Skeletal muscle cell (primary cell): ENCODE measurements around the gene TPRN.

ENCODE experiments used
- DNase-seq: peaks from one replicate; pipeline ENCODE4 v3.0.0-alpha.2; 2010; ENCODE audit warnings: low read depth
- H3K4me3 ChIP-seq: 2 replicates; pipeline ENCODE4 v1.5.1; 2011; ENCODE audit warnings: low read depth, mild to moderate bottlenecking, control low read depth, low read length, moderate library complexity

TPRN gene

DNA sequence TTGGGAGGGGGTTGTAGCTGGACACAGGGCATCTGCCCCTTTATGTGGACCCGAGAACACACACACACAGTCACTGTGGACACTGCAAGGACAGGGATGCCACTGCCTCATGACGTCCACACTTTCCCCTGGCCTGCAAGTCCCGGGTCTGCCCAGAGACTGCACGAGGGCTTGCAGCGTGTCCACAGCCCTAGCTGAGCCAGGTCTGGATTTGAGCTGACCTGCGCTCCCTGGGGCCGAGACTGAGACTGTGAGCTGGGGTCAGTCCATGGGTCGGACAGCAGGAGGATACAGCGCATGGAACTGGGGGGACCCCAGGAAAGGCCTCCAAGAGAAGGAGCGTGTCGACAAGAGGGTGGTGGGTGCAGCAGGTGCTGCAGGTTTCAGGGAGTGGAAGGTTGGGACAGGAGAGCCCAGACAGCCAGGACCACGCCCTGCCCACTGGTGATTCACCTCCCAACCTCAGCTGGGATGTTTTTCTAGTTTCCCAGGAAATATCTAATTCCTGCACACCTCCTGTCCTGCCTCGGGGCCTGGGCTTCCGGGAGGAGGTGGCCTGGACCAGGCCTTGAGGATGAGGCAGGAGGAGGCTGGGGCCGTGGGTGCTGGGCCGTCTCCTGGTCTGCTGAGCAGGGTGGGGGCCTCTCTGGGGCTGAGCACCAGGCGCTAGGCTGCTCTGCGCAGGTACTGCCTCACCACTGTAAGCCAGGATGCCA is 26.0 kb upstream of the TPRN start:
- H3K4me3 ChIP-seq = no peak overlapping the region
- no peak for DNase-seq

DNA sequence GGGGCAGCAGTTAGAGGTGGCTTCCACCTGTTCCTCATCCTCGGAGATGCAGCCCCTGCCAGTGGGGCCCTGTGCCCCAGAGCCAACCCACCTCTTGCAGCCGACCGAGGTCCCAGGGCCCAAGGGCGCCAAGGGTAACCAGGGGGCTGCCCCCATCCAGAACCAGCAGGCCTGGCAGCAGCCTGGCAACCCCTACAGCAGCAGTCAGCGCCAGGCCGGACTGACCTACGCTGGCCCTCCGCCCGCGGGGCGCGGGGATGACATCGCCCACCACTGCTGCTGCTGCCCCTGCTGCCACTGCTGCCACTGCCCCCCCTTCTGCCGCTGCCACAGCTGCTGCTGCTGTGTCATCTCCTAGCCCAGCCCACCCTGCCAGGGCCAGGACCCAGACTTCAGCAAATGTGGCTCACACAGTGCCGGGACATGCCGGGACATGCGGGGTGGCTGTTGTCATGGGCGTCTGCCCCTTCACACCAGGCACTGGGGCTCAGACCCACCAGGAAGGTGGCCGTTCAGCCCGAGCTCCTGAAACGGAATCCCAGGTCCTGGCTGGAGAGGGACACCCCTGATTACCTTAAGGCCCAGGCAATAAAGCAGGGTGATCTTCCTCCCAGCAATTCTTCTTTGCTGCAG is 25.3 kb upstream of the TPRN start:
- H3K4me3 ChIP-seq = no peak overlapping the region
- no peak for DNase-seq

DNA sequence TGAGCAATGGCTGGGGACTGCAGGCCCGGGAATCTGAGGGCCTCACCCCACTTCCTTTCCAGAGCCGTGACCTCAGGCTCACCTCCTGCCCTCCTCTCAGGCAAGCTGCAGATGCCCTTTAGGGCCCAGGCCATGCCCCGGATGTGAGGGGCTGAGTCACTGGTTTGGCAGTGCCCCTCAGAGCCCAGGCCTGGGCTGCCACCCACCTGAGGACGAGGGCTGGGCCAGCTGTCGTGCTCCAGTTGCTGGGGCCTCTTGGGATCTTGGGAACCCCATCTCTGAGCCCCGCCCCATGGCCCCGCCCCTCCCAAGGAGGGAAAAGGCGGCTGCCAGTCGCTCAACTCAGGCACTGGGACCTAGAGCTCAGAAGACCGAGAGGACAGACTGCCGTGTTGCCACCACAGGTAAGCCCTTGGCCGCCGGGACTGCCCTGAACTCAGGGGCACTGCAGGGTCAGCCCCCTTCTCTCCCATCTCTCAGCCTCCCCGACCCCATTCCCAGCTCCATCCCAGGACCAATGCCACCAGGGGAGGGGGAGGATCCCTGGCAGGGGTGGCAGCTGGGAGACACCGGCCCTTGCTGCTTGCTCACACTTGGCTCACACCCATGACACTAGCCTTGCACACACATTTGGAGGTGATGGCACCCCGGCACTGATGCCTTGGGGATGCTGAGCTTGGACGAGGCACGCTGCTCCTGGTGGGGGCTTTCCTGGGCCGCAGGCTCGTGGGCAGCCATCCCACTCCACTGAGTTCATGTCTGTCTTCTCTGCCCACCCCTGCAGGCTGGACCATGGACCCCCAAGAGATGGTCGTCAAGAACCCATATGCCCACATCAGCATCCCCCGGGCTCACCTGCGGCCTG is 24.5 kb upstream of the TPRN start, which contains the start of gene CYSRT1:
Gene CYSRT1 (plus strand): TSS at position 345 of the 865 bp plus-strand sequence. CDS start 448 bp downstream, at position 793.
- H3K4me3 ChIP-seq = peak within 1 kb of the TSS; percentile 73
- DNase-seq = no peak

DNA sequence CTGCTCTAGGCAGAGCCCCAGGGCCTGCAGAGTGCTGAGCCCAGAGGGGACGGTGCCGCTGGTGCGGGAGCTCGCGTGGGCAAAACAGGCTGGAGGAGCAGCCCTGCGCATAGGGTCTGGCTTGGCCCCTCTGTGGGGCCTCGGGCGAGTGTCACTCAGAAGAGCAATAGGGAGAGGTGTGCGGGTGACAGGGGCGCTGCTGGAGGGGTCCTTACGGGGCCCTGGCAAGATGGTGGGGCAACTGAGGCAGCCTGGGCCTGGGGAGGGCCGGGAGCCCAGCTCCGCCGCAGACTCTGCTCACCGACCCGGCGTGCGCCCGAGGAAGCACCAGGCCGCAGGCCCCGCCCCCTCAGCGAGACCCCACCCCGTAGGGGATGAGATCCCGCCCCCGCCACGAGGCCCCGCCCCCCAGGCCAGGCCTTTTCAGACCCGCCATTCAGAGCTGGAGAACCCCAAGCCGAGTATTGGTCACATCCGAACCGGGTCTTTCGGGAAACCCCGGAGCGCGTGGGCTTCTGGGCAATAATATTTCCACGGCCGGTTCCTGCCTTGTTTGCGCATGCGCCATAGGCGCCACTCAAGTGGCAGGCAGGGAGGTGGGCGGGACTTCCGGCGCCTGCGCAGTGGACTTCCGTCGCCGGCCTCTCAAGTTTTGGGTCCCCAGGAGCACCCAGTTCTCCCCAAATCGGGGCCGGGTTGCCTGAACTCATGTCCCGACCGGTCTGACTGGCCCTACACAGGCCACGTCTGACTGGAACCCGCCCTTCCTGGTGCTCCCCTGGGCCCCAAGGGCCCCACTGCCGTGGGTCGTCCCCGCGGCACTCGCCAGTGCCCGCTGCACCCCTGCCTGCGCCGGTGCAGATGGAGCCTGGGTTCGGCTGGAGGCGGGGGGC is 22.8 kb upstream of the TPRN start:
- peak; percentile 88 for DNase-seq
- peak overlapping the region; percentile 73 for H3K4me3 ChIP-seq

DNA sequence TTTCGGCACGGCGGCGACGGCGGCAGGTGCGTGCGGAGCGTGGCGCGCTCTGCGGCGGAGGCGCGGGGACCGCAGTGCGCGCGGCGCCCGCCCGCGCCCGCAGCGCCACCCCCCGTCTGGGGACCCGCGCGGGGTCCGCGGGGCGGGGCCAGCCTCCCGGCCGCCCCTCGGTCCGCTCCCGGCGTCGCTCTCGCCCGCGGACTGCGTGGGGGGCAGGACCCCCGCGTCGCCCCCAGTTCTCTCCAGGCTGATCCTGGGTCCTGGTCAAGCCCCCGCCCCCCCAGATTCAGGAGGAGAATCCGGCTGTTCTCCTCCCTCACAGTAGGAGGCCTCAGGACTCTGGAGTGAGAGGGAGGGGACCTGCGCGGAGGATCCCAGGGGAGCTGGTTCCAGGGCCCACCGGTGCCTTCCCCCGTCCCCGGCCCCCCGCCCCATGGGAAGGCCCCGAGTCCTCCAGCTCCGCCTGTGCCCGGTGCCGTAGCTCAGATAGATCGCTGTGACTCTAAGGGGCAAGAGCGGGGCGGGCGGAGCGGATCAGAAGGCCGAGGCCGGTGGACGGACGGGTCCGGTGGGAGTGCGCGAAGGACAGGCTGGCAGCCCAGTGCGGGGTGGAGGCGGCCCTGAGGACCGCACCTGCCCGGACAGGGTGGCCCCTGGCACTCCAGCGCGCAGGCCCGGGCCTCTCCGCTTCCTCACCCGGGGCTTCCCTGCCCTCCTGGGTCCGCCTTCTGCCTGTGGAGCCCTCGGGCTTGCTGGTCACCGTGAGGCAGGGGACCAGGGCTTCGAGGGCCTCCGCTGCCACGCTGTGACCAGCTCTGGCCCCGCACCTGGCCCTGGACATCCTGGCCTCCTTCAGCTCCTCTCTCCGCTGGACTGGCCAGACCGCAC is 21.9 kb upstream of the TPRN start, which contains the start of gene RNF208:
Gene RNF208 (minus strand): TSS at position 51 of the 888 bp plus-strand sequence. CDS start 1,028 bp downstream, outside the sequence.
- DNase-seq = no peak

DNA sequence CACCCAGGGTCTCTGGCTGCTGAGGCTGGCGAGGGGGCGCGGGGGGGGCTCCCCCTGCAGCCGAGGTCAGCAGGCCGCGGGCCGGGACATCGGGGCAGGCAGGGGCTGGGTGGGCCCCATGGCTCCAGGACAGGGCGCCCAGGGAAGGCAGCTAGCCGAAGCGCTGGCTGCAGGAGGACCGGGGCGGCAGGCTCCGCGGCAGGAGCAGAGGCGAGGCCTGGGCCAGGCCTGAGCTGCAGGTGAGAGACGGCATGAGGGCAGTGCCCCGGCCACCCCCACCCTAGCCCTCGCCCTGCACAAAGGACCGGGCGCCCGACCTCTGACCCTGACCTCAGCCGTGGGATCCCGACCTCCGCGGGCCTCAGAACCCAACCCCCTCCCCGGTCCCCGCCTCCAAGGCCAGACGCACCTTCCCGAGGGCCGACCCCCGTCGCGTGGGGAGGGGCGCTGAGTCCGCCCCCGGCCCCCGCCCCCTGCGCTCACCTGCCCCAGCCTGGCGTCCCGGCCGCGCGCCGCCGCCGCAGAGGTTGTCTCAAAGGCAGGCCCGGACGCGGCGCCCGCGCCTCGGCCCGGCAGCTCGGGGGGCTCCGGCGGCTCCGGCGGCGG is 21.1 kb upstream of the TPRN start:
- H3K4me3 ChIP-seq = peak overlapping the region; percentile 32
- no peak for DNase-seq

More for the DNA sequence above, 21.9 kb upstream of the TPRN start, which contains the start of gene RNF208:
- H3K4me3 ChIP-seq = peak within 1 kb of the TSS; percentile 73

DNA sequence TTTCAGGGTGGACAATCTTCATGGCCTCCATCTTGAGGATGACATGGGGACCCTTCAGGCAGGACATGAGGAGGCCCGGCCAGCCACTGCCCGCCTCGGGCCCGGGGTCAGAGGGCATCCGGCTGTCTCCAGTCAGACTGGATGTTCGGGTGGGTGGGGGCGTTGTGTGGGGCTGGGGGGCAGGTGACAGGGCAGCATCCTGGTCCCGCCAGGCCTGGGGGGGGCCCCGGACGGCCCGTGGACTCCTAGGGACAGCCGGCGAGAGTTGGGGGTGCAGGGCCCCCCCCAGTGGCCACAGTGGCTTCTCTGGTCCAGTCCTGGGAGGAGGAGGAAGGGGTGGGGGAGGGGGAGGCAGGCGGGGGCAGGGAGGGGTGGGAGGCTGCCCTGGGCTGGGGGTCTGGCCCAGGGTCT is 20.6 kb upstream of the TPRN start:
- no peak for DNase-seq
- no peak overlapping the region for H3K4me3 ChIP-seq

DNA sequence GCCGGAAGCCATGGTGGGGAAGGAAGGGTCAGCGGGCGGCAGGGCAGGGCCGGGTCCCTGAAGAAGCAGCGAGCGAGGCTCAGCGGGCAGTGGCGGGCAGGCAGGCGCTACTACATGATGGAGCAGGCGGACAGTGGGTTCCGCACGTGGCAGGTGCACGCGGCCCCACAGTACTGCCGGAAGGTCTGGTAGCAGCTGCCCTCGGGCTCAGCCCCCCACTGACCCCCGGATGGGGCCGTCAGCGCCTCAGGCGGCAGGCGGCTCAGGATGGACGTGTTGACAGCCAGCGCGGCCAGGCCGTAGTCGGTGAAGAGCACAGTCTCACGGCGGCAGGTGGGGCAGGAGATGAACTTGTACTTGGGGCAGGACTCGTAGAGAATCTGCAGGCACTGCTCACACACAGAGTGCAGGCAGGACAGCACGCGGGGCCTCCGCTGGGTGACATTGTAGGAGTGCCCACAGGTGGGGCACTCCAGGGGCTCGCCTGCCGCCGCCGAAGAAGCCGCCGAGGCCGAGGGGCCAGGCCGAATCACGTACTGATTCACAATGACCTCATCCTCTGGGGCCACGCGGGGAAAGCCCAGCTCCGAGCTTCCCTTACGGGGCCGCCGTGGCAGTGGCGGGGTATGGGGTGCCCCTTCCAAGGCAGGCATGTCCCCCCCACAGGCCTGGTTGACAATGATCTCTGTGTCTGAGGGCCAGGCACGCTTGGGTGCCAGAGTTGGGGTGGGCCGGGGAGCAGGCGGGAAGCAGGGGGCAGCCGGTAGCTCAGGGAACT is 20.0 kb upstream of the TPRN start:
- DNase-seq = no peak
- H3K4me3 ChIP-seq = no peak overlapping the region

DNA sequence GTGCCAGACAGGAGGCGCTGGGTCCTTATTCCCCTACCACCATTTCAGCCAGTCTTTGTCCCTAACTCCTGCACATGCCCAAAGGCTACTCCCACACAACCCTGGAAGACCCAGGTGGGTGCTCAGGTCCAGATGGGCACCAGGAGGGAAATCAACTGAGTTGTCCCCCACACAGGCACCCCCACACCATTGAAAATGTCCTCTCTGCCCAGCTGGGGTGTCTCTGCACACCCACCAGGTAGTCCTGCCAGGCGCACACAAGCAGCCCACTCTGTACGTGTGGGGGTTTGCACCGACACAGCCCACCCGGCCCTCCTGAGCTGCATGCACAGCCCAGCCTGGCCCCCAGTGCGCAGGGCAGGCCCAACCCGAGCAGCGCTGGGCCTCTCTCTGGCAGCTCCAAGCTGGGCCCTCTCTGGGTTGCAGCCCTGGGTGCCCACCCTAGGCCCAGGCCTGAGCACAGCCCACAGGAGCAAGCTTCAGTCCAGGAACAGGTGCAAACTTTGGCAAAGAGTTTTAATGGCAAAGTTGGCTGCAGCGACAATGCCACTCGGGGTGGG is 19.3 kb upstream of the TPRN start:
- no peak overlapping the region for H3K4me3 ChIP-seq
- no peak for DNase-seq

DNA sequence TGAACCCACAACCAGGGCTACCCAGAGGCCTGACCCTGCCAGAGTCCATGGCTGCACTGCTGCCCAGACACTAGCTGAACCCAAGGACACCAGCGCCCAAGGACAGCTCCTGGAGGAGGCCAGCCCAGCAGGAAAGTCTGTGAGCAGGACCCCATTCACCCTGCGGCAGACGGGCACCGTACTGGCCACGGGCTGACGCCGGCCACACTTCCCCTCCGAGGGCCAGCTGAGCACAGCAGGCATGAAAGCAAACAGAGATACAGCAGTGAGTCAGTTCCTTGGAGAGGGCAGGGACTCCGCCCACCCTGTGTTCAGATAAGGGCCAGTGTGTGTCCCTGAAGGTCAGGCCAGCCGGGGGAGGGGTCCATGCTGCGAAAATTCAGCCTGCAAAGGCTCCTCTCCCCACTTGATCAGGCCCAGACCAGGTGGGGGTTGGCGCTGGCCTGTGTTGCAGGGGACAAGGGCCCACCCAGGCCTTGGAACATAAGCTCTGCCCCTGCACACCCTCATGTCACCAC is 18.3 kb upstream of the TPRN start:
- no peak for DNase-seq
- H3K4me3 ChIP-seq = no peak overlapping the region

DNA sequence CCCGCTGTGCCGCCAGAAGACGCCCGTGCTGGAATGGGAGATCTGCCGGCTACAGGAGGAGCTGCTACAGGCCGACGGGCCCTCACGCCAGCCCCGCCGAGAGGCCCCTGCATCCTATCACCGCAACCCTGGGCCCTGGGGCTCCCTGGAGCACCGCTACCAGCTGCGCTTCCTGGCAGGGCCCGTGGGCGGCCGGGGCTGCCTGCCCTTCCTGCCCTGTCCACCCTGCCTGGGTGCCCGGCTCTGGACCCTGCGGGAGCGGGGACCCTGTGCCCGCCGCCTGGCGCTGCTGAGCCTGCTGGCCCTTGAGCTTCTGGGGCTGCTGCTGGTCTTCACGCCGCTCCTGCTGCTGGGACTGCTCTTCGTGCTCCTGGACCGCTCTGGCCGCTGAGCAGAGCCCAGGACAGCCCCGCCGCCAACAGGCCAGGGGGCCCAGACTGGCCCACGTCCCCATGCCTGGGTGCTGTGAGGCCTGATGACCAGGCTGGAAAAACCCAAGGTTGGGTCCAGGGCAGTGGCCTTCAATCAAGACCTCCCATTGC is 17.7 kb upstream of the TPRN start:
- no peak overlapping the region for H3K4me3 ChIP-seq
- no peak for DNase-seq

DNA sequence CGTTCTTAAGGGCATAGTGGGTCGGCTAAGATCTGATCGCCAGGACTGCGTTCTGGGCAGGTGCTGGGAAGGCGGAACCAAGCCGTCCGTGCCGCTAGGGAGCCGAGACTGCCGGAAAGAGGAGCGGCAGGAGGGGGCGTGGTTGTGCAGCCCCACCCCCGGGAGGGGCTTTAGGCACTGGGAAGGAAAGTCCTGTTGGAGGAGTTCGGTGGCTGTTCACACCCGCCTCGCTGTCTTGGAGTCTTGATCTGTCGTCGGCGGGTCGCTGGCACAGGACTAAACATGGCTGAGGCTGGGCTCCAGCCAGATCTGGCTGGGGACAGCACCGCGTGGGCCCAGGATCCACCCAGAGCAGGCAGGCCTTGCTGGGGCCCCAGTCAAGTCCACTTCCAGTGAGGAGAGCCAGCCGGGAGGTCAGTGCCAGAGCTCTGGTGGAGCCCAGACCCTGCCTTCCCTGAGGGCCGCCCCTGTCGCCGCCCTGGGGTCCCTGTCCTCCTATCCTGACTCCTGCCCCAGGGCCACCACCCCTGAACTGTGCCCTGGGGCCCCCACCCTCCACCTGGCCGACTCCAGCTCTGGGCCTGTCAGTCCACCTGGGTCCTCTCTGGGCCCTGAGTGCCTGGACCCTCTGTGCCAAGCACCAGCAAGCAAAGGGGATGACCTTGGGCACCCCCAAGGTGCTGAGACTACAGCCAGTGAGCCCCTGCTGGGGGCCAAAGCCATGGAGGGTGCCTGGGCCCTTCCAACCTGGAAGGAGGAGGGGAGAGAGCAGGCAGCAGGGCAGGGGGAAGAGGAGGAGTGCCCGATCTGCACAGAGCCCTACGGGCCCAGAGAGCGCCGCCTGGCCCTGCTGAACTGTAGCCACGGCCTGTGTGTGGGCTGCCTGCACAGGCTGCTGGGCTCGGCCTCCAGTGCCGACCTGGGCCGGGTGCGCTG is 17.0 kb upstream of the TPRN start:
- no peak for DNase-seq
- H3K4me3 ChIP-seq = no peak overlapping the region

DNA sequence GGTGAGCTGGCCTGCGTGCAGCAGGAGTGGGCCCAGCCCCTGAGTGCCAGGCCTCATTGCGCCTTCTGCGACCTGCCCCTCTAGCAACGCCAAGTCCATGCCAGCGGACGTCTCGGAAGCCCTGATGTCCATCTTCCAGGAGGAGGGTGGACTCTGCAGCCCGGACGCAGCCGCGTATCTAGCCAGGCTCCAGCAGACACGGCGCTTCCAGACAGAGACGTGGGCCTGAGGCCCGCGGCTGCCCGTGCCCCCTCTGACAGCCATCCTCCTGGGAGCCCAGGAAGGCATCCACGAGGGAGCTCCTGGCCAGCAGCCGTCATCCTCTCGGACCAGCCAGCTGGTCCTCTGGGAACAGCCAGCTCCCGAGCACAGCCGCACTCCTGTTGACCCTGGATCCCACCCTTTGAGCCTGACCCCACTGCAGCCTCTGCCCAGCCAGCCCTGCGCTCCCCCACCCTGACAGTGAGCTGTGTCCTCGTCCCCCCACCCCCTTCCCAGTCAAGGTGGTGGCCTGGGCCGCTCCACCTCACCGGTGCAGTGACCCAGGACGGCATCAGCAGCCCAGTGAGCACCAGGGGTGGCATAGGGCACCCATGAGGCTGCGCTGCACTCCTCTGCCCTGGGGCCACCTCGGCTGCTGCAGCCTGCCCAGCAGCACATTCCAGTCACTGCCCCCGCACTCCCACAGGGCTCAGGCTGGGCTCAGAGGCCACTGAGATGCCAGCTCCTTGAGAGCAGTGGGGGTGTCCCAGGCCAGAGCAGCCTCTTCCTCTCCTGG is 15.8 kb upstream of the TPRN start:
- no peak overlapping the region for H3K4me3 ChIP-seq
- no peak for DNase-seq

DNA sequence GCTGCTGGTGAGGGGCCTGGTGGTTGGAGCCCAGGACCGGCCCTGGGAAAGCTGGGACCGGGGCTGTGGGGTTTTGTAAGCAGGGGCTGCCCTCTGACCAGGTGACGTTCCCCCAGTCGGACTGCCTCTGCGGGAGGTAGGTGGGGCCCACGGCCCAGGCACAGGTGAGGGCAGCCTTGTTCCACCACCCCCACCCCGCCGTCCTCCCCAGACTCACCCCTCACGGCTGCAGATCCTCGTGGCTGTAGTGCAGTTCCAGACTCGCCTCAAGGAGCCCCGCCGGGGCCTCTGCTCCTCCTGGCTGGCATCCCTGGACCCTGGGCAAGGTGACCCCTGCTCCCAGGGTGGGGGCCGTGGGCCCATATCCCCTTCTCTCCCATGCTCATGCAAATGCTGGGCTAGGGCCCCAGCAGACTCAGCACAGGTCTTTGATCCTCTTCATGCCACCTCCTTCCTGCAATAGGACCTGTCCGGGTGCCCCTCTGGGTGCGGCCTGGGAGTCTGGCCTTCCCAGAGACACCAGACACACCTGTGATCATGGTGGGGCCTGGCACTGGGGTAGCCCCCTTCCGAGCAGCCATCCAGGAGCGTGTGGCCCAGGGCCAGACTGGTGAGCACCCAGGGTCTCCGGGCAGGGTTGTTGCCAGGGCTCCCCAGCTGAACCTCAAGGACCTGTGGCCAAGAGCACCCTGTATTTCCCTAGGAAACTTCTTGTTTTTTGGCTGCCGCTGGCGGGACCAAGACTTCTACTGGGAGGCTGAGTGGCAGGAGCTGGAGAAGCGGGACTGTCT is 14.8 kb upstream of the TPRN start:
- no peak for DNase-seq
- no peak overlapping the region for H3K4me3 ChIP-seq
